Transverse colon (tissue), 4 donors: Measurements from ENCODE around the gene TMEM17.

ENCODE experiments used
- EP300 ChIP-seq: sonication (generic); formaldehyde crosslinking; IDR thresholded peaks from one replicate; pipeline ENCODE4 v1.6.1; 2017; ENCODE audit warnings: antibody characterized with exemption, low read depth
- POLR2A ChIP-seq: fragments of 450-650 bp; IDR thresholded peaks from one replicate; pipeline ENCODE4 v1.6.1; 2016; ENCODE audit warnings: antibody characterized with exemption, mild to moderate bottlenecking, moderate library complexity
- POLR2AphosphoS5 ChIP-seq, 3 donors: sonication (generic); formaldehyde crosslinking; IDR thresholded peaks; one replicate each; pipeline ENCODE4 v1.6.1; 2016; ENCODE audit warnings: antibody characterized with exemption in 3 of 3
- TF ChIP-seq, protein P1 (sequence below), 5 experiments: fragments of 200-600 bp in 3 of 5; fragments of 450-650 bp in 2 of 5; sonication (generic) in 3 of 5; IDR thresholded peaks; 1 replicate in 2 of 5; 2 replicates in 3 of 5; pipeline ENCODE4 v1.5.1; 2016 to 2017; ENCODE audit warnings: antibody characterized with exemption in 5 of 5, inconsistent platforms in 3 of 5, mild to moderate bottlenecking in 2 of 5, moderate library complexity in 1 of 5

- TF ChIP-seq POLR2AphosphoS5 (IDR thresholded peaks at IDR 0.05) (no peak), POLR2A (no peak), EP300 (no peak)
- TF ChIP-seq, protein P1, sequence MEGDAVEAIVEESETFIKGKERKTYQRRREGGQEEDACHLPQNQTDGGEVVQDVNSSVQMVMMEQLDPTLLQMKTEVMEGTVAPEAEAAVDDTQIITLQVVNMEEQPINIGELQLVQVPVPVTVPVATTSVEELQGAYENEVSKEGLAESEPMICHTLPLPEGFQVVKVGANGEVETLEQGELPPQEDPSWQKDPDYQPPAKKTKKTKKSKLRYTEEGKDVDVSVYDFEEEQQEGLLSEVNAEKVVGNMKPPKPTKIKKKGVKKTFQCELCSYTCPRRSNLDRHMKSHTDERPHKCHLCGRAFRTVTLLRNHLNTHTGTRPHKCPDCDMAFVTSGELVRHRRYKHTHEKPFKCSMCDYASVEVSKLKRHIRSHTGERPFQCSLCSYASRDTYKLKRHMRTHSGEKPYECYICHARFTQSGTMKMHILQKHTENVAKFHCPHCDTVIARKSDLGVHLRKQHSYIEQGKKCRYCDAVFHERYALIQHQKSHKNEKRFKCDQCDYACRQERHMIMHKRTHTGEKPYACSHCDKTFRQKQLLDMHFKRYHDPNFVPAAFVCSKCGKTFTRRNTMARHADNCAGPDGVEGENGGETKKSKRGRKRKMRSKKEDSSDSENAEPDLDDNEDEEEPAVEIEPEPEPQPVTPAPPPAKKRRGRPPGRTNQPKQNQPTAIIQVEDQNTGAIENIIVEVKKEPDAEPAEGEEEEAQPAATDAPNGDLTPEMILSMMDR (IDR thresholded peaks at IDR 0.05) = no peak
Observed at GRCh38 chr2:62479917-62480316, 26.1 kb downstream of the TMEM17 start.
